NCI-H187 (cell line): Measurements from ENCODE around the gene C16orf87.
A peak's percentile ranks its signal among the peaks of the same experiment; 100 is the strongest.
"Not testable (repeated sequence)": the region's sequence is repeated elsewhere in the genome, so short reads cannot be mapped to it uniquely, and the experiment has no call there.

Experiments
- DNase-seq, 2 experiments: peaks; one replicate each; lab custom pipeline; 2025; lab: John Stamatoyannopoulos, UW

The C16orf87 gene

GRCh38 chr16:46800494-46800893, 30.5 kb downstream of the C16orf87 start:
- no peak for DNase-seq

- no peak for DNase-seq
These were observed 33.5 kb downstream of the C16orf87 start for GRCh38 chr16:46797501-46797900.

DNA sequence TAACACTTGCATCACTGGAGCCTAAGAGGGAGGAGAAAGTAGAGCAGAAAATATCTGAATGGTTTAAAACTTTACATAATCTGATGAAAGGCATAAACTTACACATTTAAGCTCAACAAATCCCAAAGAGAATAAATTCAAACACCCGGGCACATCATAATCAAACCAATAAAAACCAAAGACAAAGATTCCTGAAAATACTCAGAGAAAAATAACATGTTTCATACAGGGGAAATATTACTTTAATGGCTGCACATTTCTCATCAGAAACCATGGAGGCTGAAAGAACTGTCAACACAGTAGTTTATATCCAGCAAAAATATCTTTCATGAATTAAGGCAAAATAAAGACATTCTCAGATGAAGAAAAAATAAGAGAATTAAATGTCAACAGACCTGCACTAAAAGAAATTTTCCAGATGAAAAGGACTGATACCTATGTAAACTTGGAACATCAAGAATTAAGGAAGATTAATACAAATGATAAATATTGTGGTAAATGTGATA, 34.2 kb downstream of the C16orf87 start:
- DNase-seq = no peak

GRCh38 chr16:46793841-46794240, 37.1 kb downstream of the C16orf87 start:
- DNase-seq = no peak

GRCh38 chr16:46790599-46791270, 40.2 kb downstream of the C16orf87 start:
- DNase-seq = no peak

DNA sequence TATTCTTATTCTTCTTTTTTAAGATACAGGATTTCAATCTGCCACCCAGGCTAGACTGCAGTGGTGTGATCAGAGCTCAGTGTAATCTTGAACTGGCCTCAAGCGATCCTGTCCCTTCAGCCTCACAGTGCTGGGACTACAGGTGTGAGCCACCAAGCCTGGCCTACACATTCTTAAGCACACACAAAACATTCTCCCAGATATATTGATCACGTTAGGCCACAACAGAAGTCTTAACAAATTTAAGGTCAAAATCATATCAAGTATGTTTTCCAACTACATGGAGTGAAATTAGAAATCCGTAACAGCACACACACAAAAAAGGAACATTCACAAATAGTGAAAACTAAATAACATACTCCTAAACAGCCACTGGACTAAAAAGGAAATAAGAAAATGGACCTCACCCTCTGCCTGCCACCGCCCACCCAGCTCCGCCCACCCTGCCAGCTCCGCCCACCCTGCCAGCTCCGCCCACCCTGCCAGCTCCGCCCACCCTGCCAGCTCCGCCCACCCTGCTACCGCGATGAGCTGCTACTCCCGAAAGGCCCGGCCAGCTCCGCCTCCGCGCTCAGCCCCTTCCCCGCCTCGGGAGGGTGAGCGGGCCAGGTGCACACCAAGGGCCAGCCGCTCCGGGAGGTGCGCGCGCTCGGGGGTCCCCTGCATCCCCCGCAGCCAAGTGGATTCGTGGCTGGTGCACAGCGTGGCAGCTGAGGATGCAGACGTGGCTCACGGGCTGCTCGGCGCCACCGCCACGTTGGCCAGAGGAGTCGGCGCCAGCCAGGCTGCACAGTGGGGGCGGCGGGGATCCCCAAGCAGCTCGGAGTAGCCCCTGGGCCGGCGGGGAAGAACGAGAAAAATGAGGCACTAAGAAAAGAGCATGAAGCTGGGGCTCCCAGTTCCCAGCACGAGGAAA, 41.2 kb downstream of the C16orf87 start:
- peak; percentile 22 to 32 for DNase-seq

DNA sequence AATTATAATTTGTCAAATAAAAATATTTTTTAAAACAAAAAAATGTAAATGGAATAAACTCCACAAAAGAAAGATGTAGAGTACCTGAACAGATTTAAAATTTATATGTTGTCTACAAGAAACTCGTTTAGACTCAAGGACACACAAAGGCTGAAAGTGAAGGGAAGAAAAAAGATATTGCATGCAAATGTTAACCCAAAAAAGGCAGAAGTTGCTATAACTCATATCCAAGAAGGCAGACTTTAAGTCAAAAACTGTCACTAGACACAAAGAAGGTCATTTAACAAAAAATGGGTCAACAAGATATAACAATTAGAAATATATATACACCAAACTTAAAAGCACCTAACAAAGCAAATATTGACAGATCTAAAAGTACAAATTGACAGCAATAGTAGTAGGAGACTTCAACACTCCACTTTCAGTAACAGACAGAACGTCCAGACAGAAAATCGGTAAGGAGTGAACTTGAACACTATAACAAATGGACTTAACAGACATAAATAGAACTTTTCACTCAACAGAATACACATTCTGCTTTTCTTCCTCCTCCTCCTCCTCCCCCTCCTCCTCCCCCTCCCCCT, 42.0 kb downstream of the C16orf87 start:
- DNase-seq = no peak

- DNase-seq = no peak
These were observed 43.1 kb downstream of the C16orf87 start for GRCh38 chr16:46787909-46788308.

DNA sequence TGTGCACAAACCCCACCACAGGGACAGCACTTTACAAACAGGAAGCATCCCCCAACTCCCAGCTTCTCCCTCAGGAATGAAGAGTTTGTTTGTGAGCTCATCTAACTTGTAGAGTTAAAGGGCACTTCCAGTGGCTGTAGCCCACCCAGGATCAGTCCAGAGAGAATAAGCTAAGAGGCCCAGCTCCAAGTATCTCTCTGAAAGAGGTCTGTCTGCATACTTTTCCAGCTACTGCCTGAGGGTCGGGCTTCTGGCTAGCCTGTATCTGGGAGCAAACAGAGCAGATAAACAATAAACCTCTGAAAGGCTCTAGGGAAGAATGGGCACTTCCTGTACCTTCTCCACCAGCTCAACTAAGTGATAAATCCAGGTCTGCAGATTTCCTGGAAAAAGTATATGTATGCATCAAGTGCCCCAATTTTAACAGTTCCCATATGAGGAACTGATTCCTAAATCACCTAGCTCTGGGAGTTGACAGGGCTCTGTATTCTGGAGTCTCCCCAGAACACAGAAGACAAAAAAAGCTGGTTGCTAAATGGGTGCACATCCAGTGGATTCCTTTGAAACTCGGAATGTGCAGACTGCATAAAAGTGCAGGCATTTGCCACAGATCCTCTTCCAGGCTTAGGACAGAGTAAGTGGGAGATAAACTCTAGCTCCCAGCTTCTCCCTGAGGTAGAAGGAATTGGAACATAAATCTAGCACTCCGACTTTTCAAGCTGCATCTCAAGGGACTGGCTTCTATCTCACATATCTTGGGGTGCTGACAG, 45.7 kb downstream of the C16orf87 start:
- DNase-seq = no peak

- DNase-seq = not testable (repeated sequence)
These were observed 46.4 kb downstream of the C16orf87 start for GRCh38 chr16:46784569-46784968.

DNA sequence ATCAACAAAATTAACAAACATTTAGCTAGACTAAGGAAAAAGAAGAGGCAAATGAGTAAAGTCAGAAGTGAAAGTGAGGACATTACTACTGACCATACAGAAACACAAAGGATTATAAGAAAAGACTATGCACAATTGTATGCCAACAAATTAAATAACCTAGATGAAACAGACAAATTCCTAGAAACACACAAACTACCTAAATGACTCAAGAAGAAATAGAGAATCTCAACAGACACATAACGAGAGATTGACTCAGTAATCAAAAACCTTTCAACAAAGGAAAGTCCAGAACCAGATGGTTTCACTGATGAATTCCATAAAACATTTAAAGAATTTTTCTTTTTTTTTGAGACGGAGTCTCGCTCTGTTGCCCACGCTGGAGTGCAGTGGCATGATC, 47.2 kb downstream of the C16orf87 start:
- DNase-seq = no peak

- no peak for DNase-seq
These were observed 48.7 kb downstream of the C16orf87 start for GRCh38 chr16:46782320-46782719.

DNA sequence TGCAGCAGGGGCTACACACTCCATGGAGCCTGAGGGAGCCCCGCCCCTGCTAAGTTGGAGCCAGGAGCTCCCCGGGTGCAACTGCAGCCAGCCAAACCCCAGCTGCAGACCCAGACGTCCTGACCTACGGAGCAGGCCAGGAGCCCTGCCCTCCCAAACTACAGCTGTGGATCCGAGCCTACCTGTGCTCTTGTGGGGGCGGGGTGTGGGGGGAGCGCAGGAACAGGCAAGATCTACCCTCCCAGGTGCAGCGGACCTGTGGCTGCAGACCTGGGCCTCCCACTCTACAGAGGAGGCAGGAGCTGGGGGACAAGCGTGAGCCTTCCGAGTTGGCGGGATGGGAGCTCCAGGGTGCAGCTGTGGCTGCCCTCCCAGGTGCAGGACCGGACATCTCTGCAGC, 53.2 kb downstream of the C16orf87 start:
- no peak for DNase-seq

- DNase-seq = no peak
These were observed 55.8 kb downstream of the C16orf87 start for GRCh38 chr16:46775214-46775613.

DNA sequence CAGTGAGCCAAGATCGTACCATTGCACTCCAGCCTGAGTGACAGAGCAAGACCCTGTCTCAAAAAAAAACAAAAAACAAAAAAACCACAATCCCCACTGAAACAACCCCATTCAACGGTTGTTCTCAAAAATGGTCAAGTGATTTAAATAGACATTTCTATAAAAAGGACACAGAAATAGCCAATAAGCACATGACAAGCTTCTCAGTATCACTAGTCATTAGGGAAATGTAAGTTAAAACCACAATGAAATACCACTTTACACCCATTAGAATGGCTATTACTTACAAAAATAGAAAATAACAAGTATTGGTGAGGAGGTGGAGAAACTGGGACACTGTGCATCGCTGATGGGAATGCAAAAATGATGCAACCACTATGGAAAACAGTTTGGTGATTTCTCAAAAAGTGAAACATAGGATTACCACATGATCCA, 56.2 kb downstream of the C16orf87 start:
- DNase-seq = no peak

DNA sequence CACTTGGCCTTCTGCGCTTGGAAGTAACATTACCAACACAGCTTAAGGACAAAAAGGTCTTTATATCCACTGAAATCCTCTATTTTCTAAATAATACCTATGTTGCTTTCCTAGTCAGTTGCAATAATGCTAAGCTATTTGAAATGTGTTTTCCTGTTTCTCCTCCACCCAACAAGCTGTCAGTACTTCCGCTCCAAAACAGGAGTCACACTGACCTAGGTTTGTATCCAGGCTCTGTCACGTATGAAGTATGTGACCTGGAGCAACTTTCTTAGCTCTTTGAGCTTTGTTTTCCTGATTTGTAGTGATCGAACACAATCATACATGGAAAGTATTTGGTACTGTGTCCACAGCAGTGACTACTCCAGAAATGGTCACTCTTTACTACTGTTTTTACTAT, 58.5 kb downstream of the C16orf87 start:
- no peak for DNase-seq

DNA sequence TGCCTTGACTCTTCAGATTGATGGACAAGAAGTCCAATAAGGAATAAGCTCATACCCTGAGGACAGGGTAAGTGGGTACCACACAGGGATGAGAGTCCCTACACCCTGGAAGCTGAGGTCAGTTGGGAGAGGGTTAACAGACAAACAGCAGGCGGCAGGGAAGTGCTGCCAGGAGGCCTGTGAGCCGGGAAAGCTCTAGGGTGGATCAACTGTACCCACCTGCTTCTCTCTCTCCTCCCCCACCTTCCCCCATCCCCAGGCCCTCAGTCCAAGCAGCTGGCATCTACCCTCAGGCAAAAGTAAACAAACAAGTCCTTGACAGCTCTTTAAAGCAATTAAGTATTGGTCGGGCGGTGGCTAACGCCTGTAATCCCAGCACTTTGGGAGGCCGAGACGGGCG, 62.2 kb downstream of the C16orf87 start:
- DNase-seq = peak; percentile 14 to 37

DNA sequence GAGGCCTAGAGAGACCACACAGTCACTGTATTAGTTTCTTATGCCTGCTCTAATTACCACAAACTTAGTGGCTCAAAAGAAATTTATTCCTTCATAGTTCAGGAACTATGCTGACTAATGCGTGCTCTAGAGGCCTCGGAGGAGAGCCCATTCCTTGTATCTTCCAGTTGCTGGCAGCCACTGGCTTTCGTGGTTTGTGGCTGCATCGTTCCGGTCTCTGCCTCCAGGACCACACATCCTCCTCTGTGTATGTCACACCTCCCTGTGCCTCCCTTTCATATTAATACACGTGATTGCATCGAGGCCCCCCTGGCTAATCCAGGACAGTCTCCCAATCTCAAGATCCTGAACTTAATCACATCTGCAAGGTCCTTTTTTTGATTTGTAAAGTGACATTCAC, 65.9 kb downstream of the C16orf87 start:
- no peak for DNase-seq

GRCh38 chr16:46763147-46763546, 67.8 kb downstream of the C16orf87 start:
- DNase-seq = no peak

DNA sequence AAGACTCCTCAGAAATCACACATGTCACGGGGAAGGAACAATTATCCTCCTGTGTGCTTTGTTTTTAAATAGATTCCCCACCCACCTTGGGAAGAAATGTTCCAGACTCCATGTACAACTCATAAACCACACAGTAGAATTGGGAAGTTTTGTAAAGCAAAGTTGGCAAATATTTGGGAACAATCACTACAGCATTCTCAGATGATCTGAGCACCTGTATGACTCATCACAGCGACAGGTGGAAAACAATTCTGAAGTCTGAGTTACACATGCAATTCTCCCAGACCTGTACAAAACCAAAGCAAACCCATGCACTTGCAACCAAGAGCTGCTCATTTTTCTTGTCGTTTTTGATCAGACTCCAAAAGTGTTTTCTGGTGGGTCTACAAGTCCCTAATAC, 68.4 kb downstream of the C16orf87 start:
- no peak for DNase-seq

DNA sequence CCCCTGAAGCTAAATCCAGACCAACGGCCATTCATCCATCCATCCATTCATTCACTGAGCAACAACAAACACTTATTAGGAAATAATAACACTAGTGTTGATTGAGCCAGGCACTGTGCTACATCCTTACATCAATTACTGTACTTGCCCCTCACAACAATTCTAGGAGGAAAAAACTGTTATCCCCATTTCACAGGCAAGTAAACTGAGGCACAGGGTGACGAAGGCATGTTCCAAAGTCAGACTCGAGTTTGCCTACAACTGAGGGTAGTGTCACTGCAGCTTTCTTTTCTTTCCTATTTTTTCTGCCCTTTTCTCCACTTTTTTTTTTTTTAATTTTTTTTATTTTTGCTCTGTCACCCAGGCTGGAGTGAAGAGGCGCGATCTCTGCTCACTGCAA, 71.7 kb downstream of the C16orf87 start:
- DNase-seq = no peak
